Cardiac muscle cell (in vitro differentiated cells and primary cell): Measurements from ENCODE around the gene MYO1C. TPM values are rescaled to one million over a fixed set of nuclear protein-coding genes. Genes with fewer than 3 reads are reported as not detected.

Source experiments
- DNase-seq, 2 donors: peaks; one replicate each; pipeline versions ENCODE4 v3.0.0 to v3.0.0-alpha.2; 2010 to 2017; ENCODE audit warnings: low read depth in 1 of 2, low spot score in 1 of 2
- H3K27ac ChIP-seq: fragments of 200-600 bp; sonication (generic); 2 replicates; pipeline ENCODE4 v1.5.1; 2016
- H3K27me3 ChIP-seq: fragments of 200-600 bp; sonication (generic); 2 replicates; pipeline ENCODE4 v1.6.0; 2016; ENCODE audit warnings: control low read depth
- H3K36me3 ChIP-seq: fragments of 200-600 bp; sonication (generic); 2 replicates; pipeline ENCODE4 v1.5.1; 2016; ENCODE audit warnings: control low read depth
- H3K4me1 ChIP-seq: fragments of 200-600 bp; sonication (generic); 2 replicates; pipeline ENCODE4 v1.8.1; 2017; ENCODE audit warnings: low read depth, mild to moderate bottlenecking, mixed run types
- H3K4me3 ChIP-seq: fragments of 200-600 bp; sonication (generic); 2 replicates; pipeline ENCODE4 v1.5.1; 2016; ENCODE audit warnings: mild to moderate bottlenecking
- H3K9me3 ChIP-seq: fragments of 200-600 bp; sonication (generic); 2 replicates; pipeline ENCODE4 v1.5.1; 2017; ENCODE audit warnings: low read depth, mild to moderate bottlenecking, control low read depth
- polyA plus RNA-seq: library from polyadenylated mRNA; unstranded; fragments of >200 nt; fragmentation: Nextera tagmentation; extraction: Ambion mirVana; gene quantifications from 2 replicates; pipeline ENCODE4 v1.2.1, GENCODE V29; 2016
- total RNA-seq: library from RNA; depleted of rRNA; stranded (reverse); fragments of >200 nt; gene quantifications from 2 replicates; pipeline ENCODE4 v1.2.3, GENCODE V29; 2016
- TF ChIP-seq, protein P1 (sequence below): IDR thresholded peaks from 2 replicates; pipeline ENCODE4 v1.5.1; 2012; ENCODE audit warnings: low read depth, mild to moderate bottlenecking, low read length

Gene MYO1C
- total RNA-seq = 43.7 and 63.9 TPM in 2 replicates
- polyA plus RNA-seq = 34.1 and 58.4 TPM in 2 replicates

DNA sequence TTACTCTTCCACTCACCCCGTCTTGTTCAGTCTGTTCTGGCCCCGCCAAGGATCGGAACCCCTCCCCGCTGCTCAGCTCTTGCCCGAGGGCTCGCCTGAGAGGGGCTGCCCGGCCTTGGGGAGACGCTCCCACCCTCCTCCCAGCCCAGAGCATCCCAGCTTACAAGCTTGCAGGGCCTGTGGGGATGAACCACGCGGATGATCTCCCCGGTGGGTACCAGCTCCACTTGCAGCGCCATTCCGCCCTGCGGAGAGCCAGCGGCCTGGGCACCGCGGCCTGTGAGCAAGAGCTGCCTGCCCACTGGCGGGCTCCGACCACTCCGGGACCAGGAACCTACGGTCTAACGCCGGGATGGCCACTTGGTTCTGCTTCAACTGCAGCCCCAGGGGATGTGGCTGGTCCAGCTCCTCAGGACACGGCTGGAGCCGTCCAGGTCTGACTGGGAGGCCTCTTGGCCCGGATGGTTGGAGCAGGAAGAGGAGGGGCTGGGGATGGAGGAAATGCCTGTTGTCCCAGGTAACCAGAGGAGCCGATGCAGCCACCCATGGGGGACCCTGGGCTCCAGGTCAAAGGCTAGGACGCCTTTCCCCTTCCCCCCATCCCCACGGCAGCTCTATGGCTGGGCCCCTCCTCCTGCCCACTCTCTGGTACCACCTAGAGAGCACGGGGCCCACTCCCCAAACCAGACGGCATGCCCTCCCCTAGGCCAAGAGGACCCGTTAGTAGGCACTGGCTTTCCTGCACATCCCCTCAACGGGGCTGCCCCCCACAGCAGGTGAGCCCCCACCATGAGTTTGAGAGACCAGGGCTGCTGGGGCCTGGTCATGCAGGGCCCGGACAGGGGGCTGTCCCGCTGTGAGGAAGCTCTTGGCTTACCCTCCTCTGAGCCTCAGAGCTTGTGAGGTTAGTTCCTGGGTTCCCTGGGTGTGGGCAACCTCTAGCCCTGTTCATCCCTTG is at the start of gene MYO1C:
Gene MYO1C, minus strand, starts transcription at position 438 of the 958 bp plus-strand sequence. Its CDS starts 199 bp downstream, at position 239.
- Histone ChIP-seq H3K9me3 (no peaks in the 10 kb centered on the region), H3K27me3 (no peaks in the 10 kb centered on the region), H3K4me1 (peaks cover 3% of the 10 kb centered on the region), H3K4me3 (peak within 1 kb of the TSS; percentile 35), H3K36me3 (no peaks in the 10 kb centered on the region), H3K27ac (no peak within 1 kb of the TSS)
- DNase-seq = no peak
- TF ChIP-seq, protein P1, sequence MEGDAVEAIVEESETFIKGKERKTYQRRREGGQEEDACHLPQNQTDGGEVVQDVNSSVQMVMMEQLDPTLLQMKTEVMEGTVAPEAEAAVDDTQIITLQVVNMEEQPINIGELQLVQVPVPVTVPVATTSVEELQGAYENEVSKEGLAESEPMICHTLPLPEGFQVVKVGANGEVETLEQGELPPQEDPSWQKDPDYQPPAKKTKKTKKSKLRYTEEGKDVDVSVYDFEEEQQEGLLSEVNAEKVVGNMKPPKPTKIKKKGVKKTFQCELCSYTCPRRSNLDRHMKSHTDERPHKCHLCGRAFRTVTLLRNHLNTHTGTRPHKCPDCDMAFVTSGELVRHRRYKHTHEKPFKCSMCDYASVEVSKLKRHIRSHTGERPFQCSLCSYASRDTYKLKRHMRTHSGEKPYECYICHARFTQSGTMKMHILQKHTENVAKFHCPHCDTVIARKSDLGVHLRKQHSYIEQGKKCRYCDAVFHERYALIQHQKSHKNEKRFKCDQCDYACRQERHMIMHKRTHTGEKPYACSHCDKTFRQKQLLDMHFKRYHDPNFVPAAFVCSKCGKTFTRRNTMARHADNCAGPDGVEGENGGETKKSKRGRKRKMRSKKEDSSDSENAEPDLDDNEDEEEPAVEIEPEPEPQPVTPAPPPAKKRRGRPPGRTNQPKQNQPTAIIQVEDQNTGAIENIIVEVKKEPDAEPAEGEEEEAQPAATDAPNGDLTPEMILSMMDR = no peak

- Histone ChIP-seq H3K4me1 (no peaks in the 10 kb centered on the region), H3K4me3 (no peak overlapping the region), H3K27me3 (no peaks in the 10 kb centered on the region), H3K9me3 (no peaks in the 10 kb centered on the region), H3K36me3 (peaks cover 39% of the 10 kb centered on the region), H3K27ac (no peak overlapping the region)
- TF ChIP-seq, protein P1 = no peak
- no peak for DNase-seq
These were observed 49.0 kb upstream of the MYO1C start for GRCh38 chr17:1541367-1541904.

- Histone ChIP-seq H3K9me3 (no peaks in the 10 kb centered on the region), H3K36me3 (peaks cover 47% of the 10 kb centered on the region), H3K27ac (no peak overlapping the region), H3K27me3 (no peaks in the 10 kb centered on the region), H3K4me1 (no peaks in the 10 kb centered on the region), H3K4me3 (no peak overlapping the region)
- TF ChIP-seq, protein P1 = no peak
- no peak for DNase-seq
These were observed 47.3 kb upstream of the MYO1C start for GRCh38 chr17:1539811-1540210.

DNA sequence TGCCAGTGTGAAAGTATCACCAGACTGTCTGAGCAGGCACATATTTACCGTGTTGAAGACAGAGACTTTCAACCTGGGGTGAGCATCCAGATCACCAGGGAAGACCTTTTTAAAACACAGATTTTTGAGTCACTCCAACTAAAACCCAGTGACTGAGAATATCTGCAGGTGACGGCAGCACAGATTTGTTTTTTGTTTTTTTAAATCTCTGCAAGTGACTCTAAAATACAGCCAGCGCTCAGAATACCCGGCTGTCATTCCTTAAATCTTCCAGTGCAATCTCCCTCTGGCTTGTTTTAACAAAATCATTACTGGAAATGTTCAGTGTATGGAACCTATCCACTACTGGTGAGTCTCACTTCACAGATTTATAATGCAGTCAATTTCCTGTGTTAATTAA is 43.3 kb upstream of the MYO1C start:
- TF ChIP-seq, protein P1 = no peak
- no peak for DNase-seq
- no peak overlapping the region for H3K4me3 ChIP-seq
- H3K27me3 ChIP-seq = no peaks in the 10 kb centered on the region
- peaks cover 58% of the 10 kb centered on the region for H3K36me3 ChIP-seq
- no peak overlapping the region for H3K27ac ChIP-seq
- no peaks in the 10 kb centered on the region for H3K9me3 ChIP-seq
- H3K4me1 ChIP-seq = no peaks in the 10 kb centered on the region

DNA sequence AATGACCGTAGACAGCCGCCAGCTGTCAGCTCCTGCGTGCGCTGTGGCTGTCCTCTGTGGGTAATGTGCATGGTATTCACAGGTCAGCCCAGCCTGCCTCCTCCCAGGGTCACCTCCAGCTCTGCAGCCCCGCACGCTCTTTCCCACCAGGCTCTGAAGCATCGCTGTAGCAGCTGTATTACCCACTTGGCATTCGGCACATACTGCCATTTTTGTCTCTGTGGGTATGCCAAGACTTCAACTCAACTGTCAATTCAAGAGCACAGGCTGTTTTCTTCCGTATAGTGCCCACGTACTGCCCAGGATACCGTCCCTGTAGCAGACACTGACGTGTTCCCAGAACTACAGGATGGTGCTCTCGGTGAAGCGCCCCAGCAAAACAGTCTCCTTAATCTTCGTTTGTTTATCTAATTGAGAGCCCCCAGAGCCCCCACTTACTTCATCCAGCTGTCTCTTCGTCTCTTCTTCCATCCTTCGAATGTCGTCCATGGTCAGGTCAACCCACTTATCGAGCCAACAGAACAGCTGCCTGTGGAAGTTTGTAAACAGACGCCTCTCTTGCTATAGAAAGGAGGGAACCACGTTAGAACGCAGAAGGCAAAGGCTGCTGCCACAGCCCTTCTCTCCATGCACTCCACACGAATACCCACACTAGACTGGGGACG is 41.3 kb upstream of the MYO1C start:
- Histone ChIP-seq H3K4me1 (no peaks in the 10 kb centered on the region), H3K36me3 (peaks cover 52% of the 10 kb centered on the region), H3K4me3 (no peak overlapping the region), H3K27ac (no peak overlapping the region), H3K9me3 (no peaks in the 10 kb centered on the region), H3K27me3 (no peaks in the 10 kb centered on the region)
- TF ChIP-seq, protein P1 = no peak
- no peak for DNase-seq
